HG02840 (cell line): Measurements from ENCODE around the gene CUL2.
"Not testable (repeated sequence)": the region's sequence is repeated elsewhere in the genome, so short reads cannot be mapped to it uniquely, and the experiment has no call there.

ENCODE experiments used
- ATAC-seq: cut with Tn5 transposase; IDR thresholded peaks from one replicate; pipeline ENCODE4 v1.9.1; 2021; ENCODE audit warnings: mild to moderate bottlenecking, moderate library complexity, moderate number of reproducible peaks; ENCODE audit not compliant: unreplicated experiment, low FRiP score

Gene CUL2

DNA sequence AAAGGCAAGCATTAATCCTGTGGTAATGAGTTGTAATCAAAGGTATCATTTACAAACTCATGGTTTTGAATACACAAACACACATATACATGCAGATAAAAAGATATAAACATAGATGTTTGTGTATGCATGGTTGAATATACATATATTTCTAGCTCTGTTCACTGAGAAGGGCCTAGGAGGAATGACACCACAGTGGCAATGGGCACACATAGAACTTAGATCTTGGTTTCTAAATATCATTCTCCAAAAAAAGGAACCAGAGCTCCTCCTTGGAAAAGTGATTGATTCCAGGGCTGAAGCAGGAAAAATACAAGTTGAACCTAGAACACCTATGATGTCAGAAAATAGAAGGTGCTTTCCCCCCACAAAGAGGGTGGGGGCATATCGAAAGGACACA lies 6.9 kb downstream of the CUL2 start:
- ATAC-seq, result no peak

DNA sequence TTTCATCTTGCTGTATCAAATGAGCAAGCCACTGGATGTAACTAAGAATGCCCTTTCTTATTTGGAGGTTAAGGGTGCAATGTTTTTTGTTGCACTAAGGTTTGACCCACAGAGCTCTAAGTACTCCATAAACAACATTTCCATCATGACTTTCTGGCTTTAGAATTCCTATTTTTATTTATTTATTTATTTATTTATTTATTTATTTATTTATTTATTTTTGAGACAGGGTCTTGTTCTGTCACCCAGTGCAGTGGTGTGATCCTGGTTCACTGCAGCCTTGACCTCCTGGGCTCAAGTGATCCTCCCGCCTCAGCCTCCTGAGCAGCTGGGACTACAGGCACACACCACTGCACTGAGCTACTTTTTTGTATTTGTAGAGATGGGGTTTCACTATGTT lies 9.9 kb downstream of the CUL2 start:
- ATAC-seq, result not testable (repeated sequence)

DNA sequence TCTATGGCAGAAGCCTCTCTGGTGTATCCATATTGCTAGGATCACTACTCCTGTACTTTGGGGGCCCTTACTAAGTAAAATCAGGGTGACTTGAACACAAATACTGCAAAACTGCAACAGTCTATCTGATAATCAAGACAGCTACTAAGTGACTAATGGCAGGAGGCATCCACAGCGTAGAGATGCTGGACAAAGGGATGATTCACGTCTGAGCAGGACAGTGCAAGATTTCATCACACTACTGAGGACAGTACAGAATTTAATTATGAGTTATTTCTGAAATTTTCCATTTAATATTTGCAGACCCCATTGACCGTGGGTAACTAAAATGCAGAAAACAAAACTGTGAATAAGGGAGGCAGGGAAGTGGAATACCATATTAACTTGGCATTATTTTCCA lies 10.4 kb downstream of the CUL2 start:
- no peak for ATAC-seq

DNA sequence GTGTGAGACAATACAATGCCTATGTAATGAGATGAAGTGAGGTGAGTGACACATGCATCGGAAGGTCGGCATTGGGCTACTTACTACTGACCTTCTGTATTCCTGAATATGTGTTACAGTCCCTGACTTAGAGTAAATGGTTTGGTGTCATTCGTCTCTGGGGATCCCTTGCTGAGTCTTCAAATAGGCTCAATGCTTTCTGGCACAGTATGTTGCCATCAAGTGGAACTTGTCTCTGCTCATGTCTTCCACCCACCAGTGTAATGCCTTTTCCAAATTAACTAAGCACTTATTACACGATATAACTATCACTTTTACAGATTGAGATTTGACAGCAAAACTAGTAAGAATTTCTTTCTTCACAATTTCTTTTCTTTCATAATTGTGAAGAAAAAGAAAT lies 10.9 kb downstream of the CUL2 start:
- no peak for ATAC-seq

DNA sequence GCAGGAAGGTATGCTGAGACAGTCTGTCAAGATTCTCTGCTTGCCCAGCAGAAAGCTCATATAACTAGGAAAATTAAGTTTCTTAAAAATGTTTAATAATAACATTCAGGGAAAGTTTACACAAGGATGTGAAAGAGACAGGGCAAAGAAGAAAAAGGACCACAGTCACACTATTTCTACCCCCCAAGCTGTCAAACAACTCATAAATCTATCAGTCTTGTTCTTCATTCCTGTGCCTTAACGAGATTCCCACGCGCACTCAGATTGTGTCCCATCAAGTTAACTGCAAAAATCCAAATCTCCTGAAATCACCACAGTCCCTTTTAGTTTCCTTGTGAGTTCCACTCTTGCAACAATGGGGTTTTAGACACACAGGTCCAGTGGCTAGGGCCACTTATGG lies 14.9 kb downstream of the CUL2 start:
- ATAC-seq, result no peak

DNA sequence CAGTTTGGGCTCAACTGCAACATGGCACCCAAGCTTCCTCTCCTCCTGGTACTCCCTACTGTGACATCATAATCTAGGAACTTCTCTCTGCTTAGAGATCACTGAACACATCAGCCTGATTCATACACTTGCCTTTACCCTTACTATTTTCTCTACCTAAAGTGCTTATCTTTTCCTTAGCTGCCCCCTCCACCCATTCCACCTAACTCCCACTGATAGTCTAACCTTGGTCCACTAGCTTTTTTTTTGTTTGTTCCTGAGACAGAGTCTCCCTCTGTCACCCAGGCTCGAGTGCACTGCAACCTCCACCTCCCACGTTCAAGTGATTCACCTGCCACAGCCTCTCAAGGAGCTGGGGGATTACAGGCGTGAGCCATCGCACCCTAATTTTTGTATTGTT lies 15.9 kb downstream of the CUL2 start:
- no peak for ATAC-seq

DNA sequence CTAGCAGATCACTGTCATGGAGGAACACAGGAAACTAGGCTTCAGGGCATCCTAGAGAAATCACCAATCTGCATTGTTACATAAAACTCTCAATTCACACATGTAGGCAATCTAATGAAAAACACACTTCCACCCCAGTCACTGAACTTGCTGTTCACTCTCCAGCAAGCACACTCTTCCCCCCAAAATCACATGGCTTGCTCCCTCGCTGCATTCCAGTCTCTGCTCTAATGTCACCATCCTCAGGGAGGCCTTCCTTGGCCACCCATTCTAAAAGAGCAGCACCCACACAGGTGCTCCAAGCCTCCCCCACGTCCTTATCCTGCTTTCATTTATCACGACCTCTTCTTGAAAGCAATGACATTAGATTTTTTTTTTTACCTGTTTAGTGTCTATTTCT lies 19.6 kb downstream of the CUL2 start:
- no peak for ATAC-seq

DNA sequence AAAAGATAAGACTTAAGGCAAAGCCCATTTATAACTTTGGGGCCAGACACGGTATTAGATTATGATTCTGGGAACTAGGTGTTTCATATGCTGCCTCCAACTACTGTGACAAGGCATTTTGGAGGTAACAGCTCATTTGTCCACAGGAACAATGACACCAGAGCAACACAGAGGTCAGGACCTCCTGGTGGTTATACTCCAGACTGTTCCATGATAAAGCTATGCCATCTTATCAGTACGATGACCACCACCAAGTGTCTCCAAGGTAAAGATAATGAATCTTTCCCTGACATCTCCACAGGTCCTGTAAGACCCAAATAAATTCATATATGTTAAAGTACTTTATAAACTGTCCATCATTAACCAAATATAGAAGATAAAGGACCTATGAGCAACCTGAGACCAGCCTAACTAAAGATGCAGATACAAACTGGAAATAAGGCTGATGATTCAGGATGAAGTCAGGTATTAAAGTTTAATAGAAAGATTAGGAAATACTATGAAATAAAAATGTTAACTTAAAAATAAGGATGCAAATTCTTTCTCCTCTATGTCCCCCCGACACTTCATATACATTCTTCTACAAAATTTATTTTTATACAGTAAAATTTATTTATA lies 26.2 kb downstream of the CUL2 start:
- ATAC-seq, result no peak

DNA sequence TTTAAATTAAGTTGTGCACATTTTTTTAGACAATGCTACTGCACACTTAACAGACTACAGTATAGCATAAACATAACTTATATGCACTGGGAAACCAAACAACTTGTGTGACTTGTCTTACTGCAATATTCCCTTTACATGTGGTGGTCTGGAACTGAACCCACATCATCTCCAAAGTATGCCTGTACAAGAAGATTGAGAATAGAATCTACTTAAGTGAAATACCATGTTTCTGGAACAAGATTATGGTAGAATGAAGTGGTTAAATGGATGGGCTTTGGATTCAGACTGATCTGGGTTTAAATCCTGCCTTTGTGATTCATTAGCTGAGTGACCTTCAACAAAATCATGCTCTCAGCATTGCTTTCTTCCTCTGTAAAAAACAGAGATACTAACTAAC lies 30.7 kb downstream of the CUL2 start:
- ATAC-seq, result no peak

DNA sequence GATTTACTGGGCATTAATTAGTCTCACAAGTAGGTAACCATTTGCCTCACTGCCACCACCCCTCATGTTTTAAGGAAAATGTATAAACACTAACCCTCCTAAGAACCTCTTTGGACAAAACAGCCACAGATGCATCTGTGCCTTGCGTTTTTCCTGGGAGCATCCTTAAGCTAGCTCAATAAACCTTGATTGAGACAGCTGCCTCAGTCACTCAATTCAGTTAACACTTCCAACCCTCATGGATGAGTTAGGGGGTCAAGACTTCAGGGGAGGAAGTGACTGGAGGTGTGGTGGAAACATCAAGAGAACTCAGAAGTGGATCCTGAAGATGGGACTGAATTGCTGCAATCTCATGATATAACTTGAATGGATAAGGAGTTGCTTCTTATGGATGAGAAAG lies 31.5 kb downstream of the CUL2 start:
- ATAC-seq, result no peak

DNA sequence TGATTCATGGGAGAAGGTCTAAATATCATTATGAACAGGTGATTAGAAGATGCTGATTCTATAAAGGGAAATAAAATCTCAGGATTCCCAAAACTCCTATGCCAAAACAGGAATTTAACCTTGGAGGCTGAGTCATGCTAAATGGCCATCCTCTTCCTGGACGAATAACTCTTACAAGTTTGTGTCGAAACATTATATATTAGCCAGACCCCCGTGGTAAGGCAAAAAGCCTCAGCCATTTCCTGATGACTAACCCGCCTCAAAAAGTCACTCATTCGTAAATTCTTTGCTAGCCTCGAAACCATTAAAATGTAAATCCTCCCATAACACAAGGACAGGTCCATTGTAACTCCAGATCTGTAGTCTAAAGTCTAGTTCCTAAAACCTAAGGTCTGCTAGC lies 32.0 kb downstream of the CUL2 start:
- no peak for ATAC-seq

DNA sequence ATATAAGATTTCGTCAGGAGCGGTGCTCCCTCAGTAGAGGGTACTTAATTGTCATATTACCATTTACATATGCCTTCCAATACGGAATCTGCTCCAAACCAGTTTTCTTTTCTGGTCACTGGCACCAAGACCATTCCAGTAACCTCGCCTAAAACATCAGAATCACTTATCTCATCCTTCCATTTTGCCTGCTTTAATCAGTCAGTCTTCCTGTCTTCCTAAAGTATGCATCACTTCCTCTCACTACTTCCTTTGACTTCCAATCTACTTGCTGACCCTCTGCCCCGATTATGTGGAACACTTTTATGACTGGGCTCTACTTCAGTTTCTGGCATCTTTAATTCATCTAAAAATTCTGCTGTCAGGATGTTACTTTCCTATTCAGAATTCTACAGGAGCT lies 33.5 kb downstream of the CUL2 start:
- ATAC-seq, result no peak

DNA sequence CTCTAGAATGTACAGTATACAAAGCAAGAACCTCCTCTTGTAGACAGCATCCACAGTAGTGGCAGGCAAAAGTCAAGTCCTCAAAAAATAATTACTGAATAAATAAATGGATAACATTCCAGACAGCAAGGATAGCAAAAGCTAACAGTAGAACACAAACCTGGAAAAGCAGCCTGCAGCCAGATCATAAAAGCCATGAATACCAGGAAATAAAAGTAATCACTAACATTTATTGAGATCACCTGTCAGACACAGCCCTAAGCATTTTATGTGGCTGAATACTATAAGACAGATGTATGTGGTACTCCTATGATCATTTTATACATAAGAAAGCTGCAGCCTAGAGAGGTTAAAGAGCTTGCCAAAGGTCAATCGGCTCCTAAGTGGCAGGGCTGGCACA lies 34.0 kb downstream of the CUL2 start:
- ATAC-seq, result no peak

DNA sequence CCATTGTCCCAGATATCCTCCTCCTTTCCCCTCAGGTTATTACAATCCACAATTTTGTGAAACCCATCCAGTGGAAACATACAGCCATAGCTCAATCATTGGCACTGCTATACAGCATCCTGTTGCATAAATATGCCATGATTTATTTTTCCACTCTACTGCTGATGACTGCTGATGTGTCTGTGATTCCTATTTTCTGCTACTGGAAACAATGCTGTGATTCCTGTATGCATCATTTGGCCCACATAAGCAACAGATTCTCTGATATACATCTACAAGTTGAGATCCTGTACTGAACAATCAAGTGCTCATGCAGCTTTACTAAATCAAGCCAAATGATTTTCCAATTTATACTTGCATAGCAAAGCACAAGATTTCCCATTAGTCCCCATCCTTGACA lies 39.6 kb downstream of the CUL2 start:
- no peak for ATAC-seq

DNA sequence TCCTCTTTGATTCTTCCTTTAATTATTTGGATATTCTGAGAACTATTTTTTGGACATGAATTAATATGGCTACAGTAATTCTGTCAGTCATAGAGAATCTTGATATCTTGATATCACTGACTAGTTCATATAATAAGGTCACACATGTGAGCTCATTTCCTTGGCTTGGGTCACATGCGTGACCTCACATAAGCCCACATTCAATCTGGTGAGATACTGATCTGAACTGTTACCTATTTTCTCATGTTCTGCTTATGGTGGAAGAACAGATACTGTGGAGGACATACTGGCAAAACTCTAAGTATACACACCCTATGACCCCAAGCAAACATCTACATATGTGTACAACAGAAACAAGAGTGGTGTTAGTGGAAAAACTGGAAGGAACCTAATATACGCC lies 44.1 kb downstream of the CUL2 start:
- no peak for ATAC-seq

DNA sequence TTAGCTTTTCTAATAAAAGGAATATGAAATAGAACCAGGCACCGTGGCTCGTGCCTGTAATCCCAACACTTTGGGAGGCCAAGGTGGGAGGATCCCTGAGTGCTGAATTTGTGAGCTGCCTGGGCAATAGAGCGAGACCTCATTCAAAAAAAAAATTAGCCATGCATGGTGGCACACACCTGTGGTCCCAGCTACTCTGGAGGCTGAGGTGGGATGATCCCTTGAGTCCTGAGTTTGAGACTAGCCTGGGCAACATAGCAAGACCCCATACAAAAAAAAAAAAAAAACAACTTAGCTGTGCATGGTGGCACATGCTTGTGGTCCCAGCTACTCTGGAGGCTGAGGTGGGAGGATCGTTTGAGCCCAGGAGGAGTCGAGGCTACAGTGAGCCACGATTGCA lies 44.9 kb downstream of the CUL2 start:
- not testable (repeated sequence) for ATAC-seq

DNA sequence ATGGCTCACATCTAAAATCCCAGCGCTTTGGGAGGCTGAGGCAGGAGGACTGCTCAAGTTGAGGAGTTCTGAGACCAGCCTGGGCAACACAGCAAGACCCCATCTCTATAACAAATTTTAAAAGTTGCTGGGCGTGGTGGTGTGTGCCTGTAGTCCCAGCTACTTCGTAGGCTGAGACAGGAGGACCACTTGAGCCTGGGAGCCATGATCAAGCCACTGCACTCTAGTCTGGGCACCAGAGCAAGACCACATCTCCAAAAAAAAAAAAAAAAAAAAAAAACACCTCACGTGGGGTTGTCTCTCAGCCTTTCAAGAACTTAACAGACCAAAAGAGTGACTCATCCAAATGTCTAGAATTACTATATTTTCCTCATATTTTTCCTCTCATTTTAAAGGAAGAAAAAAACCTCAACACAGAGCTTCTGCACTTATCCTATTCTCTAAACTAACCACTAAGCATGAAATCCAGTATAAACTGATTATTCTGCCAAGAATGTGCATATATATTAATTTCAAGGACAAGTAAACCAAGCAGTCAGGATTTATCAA lies 46.3 kb downstream of the CUL2 start:
- ATAC-seq, result no peak

DNA sequence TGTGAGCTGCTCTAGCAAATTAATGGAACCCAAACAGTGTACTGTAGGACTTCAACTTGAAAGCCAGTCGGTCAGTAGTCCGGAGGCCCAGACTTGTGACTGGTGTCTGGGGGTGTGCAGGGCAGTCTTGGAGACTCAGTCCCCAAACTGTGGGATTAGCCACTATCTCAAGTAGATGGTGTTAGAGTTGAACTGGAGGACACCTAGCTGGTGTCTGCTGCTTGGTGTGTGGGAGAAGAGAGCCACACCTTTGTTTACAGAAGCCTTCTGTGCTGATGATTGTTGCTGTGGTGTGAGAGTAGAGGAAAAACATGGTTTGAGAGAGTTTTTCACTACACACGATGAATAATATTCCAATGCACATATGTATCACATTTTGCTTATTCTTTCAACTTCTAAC lies 47.4 kb downstream of the CUL2 start:
- ATAC-seq, result no peak

DNA sequence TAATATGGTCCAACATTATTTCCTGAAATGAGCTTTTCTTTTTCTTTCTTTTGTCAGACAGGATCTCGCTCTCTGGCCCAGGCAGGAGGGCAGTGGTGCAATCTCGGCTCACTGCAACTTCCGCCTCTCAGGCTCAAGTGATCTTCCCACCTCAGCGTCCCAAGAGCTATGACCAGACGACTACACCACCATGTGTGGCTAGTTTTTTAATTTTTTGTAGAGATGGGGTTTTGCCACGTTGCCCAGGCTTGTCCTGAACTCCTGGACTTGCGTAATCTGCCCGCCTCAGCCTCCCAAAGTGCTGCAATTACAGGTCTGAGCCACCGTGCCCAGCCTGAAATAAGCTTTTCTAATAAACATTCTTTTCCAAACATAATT lies 48.6 kb downstream of the CUL2 start:
- ATAC-seq, result no peak

DNA sequence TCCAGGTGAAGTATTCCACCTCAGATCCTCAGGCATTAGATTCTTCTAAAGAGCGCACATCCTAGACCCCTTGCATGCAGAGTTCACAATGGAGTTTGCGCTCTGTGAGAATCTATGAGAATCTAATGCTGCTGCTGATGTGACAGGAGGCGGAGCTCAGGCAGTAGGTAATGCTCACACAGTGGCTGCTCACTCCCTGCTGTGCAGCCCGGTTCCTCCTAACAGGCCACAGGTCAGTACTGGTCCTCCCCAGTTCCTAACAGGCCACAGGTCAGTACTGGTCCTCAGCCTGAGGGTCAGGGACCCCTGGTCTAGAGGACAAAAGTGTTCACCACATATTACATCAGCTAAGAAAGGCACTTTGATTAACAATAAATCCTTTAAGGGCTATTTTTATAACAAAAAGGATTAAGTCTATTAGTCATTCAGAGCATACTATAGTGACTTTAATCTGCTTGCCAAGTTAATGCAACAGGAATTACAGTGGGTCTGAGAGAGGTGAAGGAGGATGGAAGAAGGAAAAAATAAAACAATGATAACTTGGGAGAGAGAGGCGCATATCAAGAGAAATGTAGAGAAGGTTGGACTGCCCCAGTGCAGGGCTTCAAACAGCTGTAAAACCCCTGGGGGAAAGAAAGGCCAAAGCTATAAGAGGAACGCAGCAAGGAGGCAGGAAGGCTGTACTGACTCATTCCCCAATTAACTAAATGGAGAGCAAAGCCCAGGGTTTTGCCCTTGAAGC lies 49.2 kb downstream of the CUL2 start:
- ATAC-seq, result no peak

DNA sequence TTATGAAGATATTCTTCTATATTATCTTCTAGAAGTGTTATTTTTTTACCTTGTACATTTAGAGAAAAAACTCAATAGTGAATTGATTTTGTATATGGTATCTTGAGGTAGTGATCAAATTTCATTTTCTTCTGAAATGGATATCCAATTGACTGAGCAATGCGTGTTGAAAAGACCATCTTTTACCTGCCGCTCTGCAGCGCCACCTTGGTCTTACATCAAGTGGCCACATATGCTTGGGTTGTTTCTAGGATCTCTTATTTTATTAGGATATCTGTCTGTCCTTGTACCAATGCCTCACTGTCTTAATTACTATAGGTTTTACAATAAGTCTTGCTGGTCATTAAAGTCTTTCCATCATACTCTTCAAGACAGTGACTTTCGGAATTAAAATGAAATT lies 53.0 kb downstream of the CUL2 start:
- ATAC-seq, result no peak

DNA sequence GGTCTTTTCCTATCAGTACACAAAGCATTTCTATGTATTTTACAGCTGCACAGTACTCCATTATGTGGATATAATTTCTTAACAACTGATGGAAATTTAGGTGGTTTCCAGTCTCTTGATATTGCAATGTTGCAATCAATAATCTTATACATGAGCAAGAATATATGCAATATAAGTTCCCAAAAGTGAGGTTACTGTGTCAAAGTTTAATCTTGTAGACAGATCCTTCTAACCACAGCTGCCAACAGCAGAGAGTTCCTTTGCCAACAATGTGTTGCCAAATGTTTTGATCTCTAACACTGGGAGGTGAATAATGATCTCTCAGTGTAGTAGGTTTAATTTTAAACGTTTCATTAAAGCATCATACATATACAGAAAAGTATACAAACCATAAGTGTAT lies 54.5 kb downstream of the CUL2 start:
- no peak for ATAC-seq
